Measurements from ENCODE around the gene C1QTNF1. TPM values are rescaled to one million over a fixed set of nuclear protein-coding genes. Genes with fewer than 3 reads are reported as not detected.

C1QTNF1 gene
- total RNA-seq, 2 experiments from 2014 or later = not detected

GRCh38 chr17:78998311-78999055, 25.5 kb upstream of the C1QTNF1 start:
- H3K36me3 ChIP-seq (ENCODE audit: insufficient read depth, low read length) = peaks cover 70% of the 10 kb centered on the region

GRCh38 chr17:78999056-78999768, 24.8 kb upstream of the C1QTNF1 start:
- ChIA-PET CTCF (no interaction called here), POLR2A (no interaction called here)
- Histone ChIP-seq H3K4me3 (ENCODE audit: low read length) (no peak overlapping the region), H3K36me3 (ENCODE audit: insufficient read depth, low read length) (peaks cover 67% of the 10 kb centered on the region), H3K9me3 (ENCODE audit: control insufficient read depth in 1 of 2, insufficient read depth in 1 of 2, low read length in 2 of 2) (no peaks in the 10 kb centered on the region), H3K4me1 (ENCODE audit: insufficient read depth, low read length) (peaks cover 2% of the 10 kb centered on the region), H3K27me3 (ENCODE audit: control insufficient read depth in 1 of 2, insufficient read depth in 2 of 2, low read length in 2 of 2) (no peaks in the 10 kb centered on the region), H3K27ac (ENCODE audit: low read depth in 1 of 2, low read length in 2 of 2) (no peak overlapping the region)
- intact Hi-C loops (cut with DNase I, micrococcal nuclease) = no loop called here
- H3K4me1 Mint-ChIP-seq (ENCODE audit: low read depth) = peaks cover 17% of the 10 kb centered on the region
- ATAC-seq (ENCODE audit: poor library complexity) (no peak), DNase-seq (no peak)
- H3K27me3 Mint-ChIP-seq = no peaks in the 10 kb centered on the region
- no peak overlapping the region for H3K4me3 Mint-ChIP-seq
- no peak overlapping the region for H3K27ac Mint-ChIP-seq
- H3K36me3 Mint-ChIP-seq (ENCODE audit: low read depth) = peaks cover 62% of the 10 kb centered on the region
- H3K9me3 Mint-ChIP-seq = no peaks in the 10 kb centered on the region
- TF ChIP-seq CTCF (IDR thresholded peaks at IDR 0.05) = no peak

More at GRCh38 chr17:78998311-78999055, 25.5 kb upstream of the C1QTNF1 start:
- Histone ChIP-seq H3K27me3 (ENCODE audit: control insufficient read depth in 1 of 2, insufficient read depth in 2 of 2, low read length in 2 of 2) (no peaks in the 10 kb centered on the region), H3K27ac (ENCODE audit: low read depth in 1 of 2, low read length in 2 of 2) (no peak overlapping the region), H3K4me3 (ENCODE audit: low read length) (no peak overlapping the region), H3K9me3 (ENCODE audit: control insufficient read depth in 1 of 2, insufficient read depth in 1 of 2, low read length in 2 of 2) (no peaks in the 10 kb centered on the region), H3K4me1 (ENCODE audit: insufficient read depth, low read length) (peaks cover 2% of the 10 kb centered on the region)
- H3K27me3 Mint-ChIP-seq = no peaks in the 10 kb centered on the region
- ATAC-seq (ENCODE audit: poor library complexity) = no peak
- no peak for DNase-seq
- TF ChIP-seq CTCF (IDR thresholded peaks at IDR 0.05) = no peak
- ChIA-PET POLR2A (no interaction called here), CTCF (no interaction called here)
- peaks cover 69% of the 10 kb centered on the region for H3K36me3 Mint-ChIP-seq (ENCODE audit: low read depth)
- no peak overlapping the region for H3K27ac Mint-ChIP-seq
- H3K4me3 Mint-ChIP-seq = no peak overlapping the region
- H3K4me1 Mint-ChIP-seq (ENCODE audit: low read depth) = peaks cover 17% of the 10 kb centered on the region
- no peaks in the 10 kb centered on the region for H3K9me3 Mint-ChIP-seq
- intact Hi-C loops (cut with DNase I, micrococcal nuclease) = no loop called here

- ChIA-PET POLR2A (interaction anchor here (0.8 kb wide), 1 partner anchor 263 kb away, joined by 3 read pairs; no protein-coding TSS in a partner anchor), CTCF (no interaction called here)
- Histone ChIP-seq H3K9me3 (ENCODE audit: control insufficient read depth in 1 of 2, insufficient read depth in 1 of 2, low read length in 2 of 2) (no peaks in the 10 kb centered on the region), H3K27ac (ENCODE audit: low read depth in 1 of 2, low read length in 2 of 2) (peak overlapping the region in 1 of 2 donors; percentile 13), H3K36me3 (ENCODE audit: insufficient read depth, low read length) (peaks cover 62% of the 10 kb centered on the region), H3K27me3 (ENCODE audit: control insufficient read depth in 1 of 2, insufficient read depth in 2 of 2, low read length in 2 of 2) (no peaks in the 10 kb centered on the region), H3K4me1 (ENCODE audit: insufficient read depth, low read length) (peaks cover 3% of the 10 kb centered on the region), H3K4me3 (ENCODE audit: low read length) (no peak overlapping the region)
- TF ChIP-seq CTCF (IDR thresholded peaks at IDR 0.05) = no peak
- Mint-ChIP-seq H3K27me3 (no peaks in the 10 kb centered on the region), H3K9me3 (no peaks in the 10 kb centered on the region), H3K4me1 (ENCODE audit: low read depth) (peaks cover 17% of the 10 kb centered on the region), H3K27ac (no peak overlapping the region), H3K4me3 (no peak overlapping the region), H3K36me3 (ENCODE audit: low read depth) (peaks cover 57% of the 10 kb centered on the region)
- intact Hi-C loops (cut with DNase I, micrococcal nuclease) = no loop called here
- ATAC-seq (ENCODE audit: poor library complexity) (no peak), DNase-seq (no peak)
Measured at GRCh38 chr17:78999947-79000395, 24.0 kb upstream of the C1QTNF1 start.

All from CD4-positive, alpha-beta T cell (primary cell).